GM12891 (cell line): Measurements from ENCODE around the gene APC2.
"Not testable (repeated sequence)": the region's sequence is repeated elsewhere in the genome, so short reads cannot be mapped to it uniquely, and the experiment has no call there.

Source experiments
- DNase-seq: peaks from one replicate; pipeline ENCODE4 v3.0.0; 2011; ENCODE audit warnings: low spot score; ENCODE audit not compliant: insufficient read length
- FAIRE-seq: peaks from 2 replicates; lab custom pipeline; 2011; peaks lifted over from hg19 to GRCh38; lab: Jason Lieb, UNC
- PAX5 ChIP-seq: IDR thresholded peaks from 2 replicates; pipeline ENCODE4 v1.6.1; 2011; ENCODE audit warnings: low read length, moderate library complexity, mild to moderate bottlenecking; ENCODE audit not compliant: insufficient read depth, severe bottlenecking
- POLR2A ChIP-seq: IDR thresholded peaks from 2 replicates; pipeline ENCODE4 v1.6.1; 2011; ENCODE audit warnings: low read depth, low read length, control low read depth
- POLR2AphosphoS5 ChIP-seq: IDR thresholded peaks from 2 replicates; pipeline ENCODE4 v1.6.1; 2011; ENCODE audit warnings: low read depth, low read length, control low read depth
- POU2F2 ChIP-seq: IDR thresholded peaks from 2 replicates; pipeline ENCODE4 v1.6.1; 2011; ENCODE audit warnings: low read depth, mild to moderate bottlenecking, control low read depth, low read length, moderate library complexity
- SPI1 ChIP-seq: IDR thresholded peaks from 2 replicates; pipeline ENCODE4 v1.6.1; 2011; ENCODE audit warnings: low read depth, low read length, control low read depth
- TAF1 ChIP-seq: IDR thresholded peaks from 2 replicates; pipeline ENCODE4 v1.6.1; 2011; ENCODE audit warnings: low read depth, low read length, control low read depth

The APC2 gene

GRCh38 chr19:1470305-1471009 is 20.5 kb downstream of the APC2 start:
- no peak for TF ChIP-seq POLR2A
- no peak for TF ChIP-seq POU2F2
- TF ChIP-seq SPI1 = no peak
- TF ChIP-seq POLR2AphosphoS5 = no peak
- TF ChIP-seq PAX5 = no peak
- TF ChIP-seq TAF1 = no peak
- peak; percentile 80 for DNase-seq
- peak; percentile 54 for FAIRE-seq

GRCh38 chr19:1471010-1471514 is 21.1 kb downstream of the APC2 start:
- FAIRE-seq (peak; percentile 13), DNase-seq (no peak)
- TF ChIP-seq POU2F2 (no peak), PAX5 (no peak), POLR2A (no peak), TAF1 (no peak), POLR2AphosphoS5 (no peak), SPI1 (no peak)

GRCh38 chr19:1471515-1472160 is 21.7 kb downstream of the APC2 start:
- FAIRE-seq = no peak
- TF ChIP-seq POLR2AphosphoS5 = no peak
- no peak for TF ChIP-seq POU2F2
- TF ChIP-seq POLR2A = no peak
- TF ChIP-seq PAX5 = no peak
- TF ChIP-seq TAF1 = no peak
- no peak for TF ChIP-seq SPI1

GRCh38 chr19:1472231-1473084 is 22.5 kb downstream of the APC2 start:
- no peak for TF ChIP-seq TAF1
- TF ChIP-seq PAX5 = no peak
- TF ChIP-seq POLR2A = no peak
- no peak for TF ChIP-seq POLR2AphosphoS5
- no peak for TF ChIP-seq SPI1
- no peak for DNase-seq
- FAIRE-seq = no peak

More at GRCh38 chr19:1471515-1472160, 21.7 kb downstream of the APC2 start:
- DNase-seq = no peak

- DNase-seq (no peak), FAIRE-seq (no peak)
- TF ChIP-seq POLR2A = no peak
- no peak for TF ChIP-seq POU2F2
- TF ChIP-seq SPI1 = no peak
- no peak for TF ChIP-seq POLR2AphosphoS5
Observed at GRCh38 chr19:1473085-1473851, 23.3 kb downstream of the APC2 start.

- FAIRE-seq = no peak
- TF ChIP-seq TAF1 (no peak), POLR2A (no peak)
- DNase-seq = no peak
Observed at GRCh38 chr19:1474011-1474764, 24.3 kb downstream of the APC2 start.

GRCh38 chr19:1474765-1475351 is 24.9 kb downstream of the APC2 start:
- TF ChIP-seq PAX5 = no peak
- TF ChIP-seq POLR2AphosphoS5 = no peak
- no peak for TF ChIP-seq POU2F2
- TF ChIP-seq TAF1 = no peak
- no peak for TF ChIP-seq POLR2A
- TF ChIP-seq SPI1 = no peak
- DNase-seq (no peak), FAIRE-seq (no peak)

GRCh38 chr19:1475751-1476437 is 26.0 kb downstream of the APC2 start:
- no peak for TF ChIP-seq SPI1
- TF ChIP-seq POLR2AphosphoS5 = no peak
- no peak for TF ChIP-seq POLR2A
- no peak for TF ChIP-seq PAX5
- no peak for TF ChIP-seq POU2F2
- no peak for TF ChIP-seq TAF1
- DNase-seq (no peak), FAIRE-seq (no peak)

GRCh38 chr19:1477056-1477455 is 27.1 kb downstream of the APC2 start:
- not testable (repeated sequence) for FAIRE-seq, DNase-seq
